ENCODE data around the gene CACNG7.

The CACNG7 gene

DNA sequence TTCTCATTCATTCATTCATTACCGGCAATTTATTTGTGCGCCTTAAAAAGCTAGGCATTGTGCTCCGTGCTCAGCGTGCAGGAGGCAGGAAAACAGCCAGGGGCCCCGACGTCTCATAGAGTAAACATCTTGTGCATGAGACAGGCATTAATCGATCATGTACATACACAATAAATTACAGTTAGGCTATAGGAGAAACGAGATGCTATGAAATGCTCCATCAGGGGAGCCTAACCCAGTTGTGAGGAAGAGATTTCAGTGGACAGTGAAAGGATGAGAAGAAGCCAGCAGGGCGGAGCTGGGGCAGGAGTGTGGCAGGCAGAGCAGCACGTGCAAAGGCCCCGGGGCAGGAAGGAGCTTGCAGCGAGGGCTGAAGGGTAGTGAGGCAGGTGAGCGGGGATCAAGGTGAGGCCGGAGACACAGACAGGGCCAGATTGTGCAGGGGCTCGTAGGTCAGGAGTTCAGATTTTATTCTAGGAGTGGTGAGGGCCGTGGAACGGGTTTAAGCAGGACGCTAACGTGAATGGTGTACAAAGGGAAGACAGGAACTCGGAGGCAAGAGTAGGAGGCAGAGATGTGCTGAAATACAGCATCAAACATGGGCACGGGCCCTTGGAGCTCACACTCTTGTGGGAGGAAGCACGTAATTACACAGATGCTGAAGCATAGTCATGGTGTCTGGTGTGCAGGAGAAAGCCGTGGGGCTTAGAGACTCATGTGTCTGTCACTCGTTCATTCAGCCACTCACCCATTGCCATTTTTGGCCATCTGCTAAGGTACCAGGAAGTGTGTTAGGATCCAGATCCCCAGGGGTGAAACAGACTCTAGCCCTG, 74.6 kb downstream of the CACNG7 start:
- no peak for DNase-seq

DNA sequence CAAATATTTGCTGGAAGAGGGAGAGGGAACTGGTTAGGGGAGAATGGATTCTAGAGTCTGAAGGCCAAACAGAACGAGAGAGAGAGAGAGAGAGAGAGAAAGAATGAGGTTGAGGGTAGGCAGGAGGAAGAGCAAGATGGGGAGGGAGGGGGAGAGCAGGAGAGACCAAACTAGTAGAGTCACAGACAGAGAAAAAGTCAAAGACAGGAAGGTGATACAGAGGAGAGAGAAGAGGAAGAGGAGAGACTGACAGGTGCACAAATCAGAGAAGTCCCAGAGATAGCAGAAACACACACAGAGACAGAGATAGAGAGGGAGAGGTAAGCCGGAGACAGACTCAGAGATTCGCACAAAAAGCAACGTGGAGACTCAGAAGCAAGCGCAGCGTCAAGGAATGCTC, 76.8 kb downstream of the CACNG7 start:
- DNase-seq: no peak

DNA sequence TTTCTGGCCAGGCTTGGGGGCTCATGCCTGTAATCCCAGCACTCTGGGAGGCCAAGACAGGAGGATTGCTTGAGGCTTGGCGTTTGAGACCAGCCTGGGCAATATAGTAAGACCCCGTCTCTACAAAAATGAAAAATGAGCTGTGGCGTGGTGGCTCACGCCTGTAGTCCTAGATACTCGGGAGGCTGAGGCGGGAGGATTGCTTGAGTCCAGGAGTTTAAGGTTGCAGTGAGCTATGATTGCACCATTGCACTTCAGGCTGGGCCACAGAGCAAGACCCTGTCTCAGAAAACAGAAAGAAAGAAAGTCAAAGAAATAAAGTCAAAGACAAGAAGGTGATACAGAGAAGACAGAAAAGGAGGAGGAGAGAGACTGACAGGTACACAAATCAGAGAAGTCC, 79.9 kb downstream of the CACNG7 start:
- no peak for DNase-seq

DNA sequence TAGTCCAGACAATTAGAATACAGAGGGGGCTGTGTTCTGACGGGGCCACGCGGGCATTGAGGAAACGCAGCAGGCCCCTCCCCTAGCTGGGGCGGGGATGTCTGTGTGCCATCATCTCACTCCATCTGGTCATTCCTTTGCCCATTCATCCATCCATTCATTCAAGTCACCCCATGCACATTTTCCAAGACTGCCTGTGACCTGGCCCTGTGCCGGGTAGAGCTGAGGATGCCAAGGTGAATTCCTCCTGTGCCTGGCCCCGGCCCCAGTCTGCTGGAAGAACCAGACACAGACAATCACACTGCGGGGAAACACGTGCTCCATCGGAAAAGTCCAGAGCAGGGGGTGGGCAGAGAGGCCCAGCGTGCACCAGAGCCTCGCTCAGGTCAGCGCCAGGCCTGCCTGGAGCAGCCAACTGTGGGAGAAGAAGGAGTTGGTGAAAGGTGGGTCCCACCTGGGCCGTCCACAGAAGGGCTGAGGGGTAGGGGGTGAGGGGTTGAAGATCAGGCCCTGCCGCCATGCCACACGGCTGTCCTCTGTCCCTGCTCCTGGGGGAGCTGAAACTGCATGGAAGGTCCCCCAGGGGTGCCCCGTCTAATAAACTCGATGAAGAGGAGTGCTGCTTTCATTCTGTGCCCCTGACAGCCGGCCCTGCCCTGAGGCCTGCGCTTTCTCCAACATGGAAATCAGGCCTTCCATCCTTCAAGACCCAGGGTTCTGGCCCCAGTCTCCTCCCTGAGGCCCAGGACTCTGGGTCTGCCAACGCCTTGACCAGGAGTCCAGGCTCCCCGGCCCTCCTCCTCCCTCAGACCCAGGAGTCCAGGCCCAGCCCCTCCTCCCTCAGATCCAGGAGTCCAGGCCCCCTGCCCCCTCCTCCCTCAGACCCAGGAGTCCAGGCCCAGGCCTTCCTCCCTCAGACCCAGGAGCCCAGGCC, 80.8 kb downstream of the CACNG7 start:
- no peak for DNase-seq

DNA sequence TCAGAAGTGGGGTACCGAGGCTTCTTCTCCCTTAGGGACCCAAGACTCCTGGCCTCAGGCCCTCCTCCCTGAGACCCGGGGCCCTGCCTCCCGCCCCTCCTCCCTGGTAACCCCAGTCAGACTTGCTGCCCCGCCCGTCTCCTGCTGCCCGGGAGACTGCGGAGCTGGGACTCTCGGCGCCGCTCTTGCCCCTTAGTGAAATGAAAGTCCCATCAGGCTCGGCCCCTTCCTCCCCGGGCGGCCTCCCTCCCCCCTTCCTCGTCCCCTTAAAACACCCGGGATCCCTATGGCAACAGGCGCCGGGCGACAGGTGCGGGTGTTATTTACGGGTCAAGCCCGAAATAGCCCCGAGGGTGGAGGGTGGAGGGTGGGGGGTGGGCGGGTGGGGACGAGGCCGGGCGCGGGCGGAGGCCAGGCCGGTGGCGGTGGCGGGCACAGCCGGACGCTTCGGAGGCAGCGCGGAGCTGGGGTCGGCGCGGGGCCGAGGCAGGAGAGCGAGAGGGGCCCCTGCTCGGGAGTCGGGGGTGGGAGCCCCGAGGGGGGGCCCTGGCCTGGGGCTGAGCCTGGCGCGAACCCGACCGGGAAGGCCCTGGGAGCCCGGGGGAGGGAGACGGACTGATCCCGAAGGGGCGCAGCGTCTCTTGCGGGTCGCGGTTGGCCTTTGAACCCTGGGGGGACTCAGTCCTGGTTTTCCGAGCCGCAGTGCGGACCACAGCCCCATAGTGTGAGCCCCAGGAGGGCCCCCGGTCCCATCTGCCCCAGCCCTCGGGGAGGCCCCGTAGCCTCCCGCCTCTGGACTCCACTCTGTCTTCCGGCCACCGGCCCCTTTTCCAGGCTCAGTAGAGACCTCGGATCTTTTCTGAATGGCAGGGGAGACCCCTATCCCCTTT, 82.4 kb downstream of the CACNG7 start, which contains the start of gene CACNG6:
Gene CACNG6, plus strand, starts transcription at position 414 of the 890 bp plus-strand sequence. CDS start 1,241 bp downstream, outside the sequence.
- no peak for DNase-seq

DNA sequence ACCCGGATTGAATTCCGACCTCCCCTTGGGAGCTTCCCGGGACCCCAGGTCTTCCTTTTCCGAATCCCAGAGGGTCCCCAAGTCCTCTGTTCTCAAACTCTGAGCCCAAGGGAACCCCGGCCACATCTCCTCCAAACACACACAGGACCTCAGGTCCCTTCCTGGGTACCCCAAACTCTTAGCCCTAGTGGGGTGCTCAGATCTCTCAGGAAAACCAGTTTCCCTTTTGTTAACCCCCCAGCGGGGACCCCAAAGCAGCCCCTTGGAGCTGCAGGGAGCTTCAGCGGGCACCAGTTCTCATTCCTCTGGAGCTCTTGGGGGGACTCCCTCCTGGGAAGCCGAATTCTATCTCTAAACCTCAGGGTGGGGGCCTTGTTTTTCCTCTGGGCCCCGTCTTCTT, 83.1 kb downstream of the CACNG7 start:
- DNase-seq: no peak

DNA sequence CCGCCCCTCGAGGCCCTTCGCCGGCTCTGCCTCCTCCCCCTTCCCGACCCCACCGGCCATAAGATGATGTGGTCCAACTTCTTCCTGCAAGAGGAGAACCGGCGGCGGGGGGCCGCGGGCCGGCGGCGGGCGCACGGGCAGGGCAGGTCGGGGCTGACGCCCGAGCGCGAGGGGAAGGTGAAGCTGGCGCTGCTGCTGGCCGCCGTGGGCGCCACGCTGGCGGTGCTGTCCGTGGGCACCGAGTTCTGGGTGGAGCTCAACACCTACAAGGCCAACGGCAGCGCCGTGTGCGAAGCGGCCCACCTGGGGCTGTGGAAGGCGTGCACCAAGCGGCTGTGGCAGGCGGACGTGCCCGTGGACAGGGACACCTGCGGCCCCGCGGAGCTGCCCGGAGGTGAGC, 83.7 kb downstream of the CACNG7 start:
- no peak for DNase-seq

DNA sequence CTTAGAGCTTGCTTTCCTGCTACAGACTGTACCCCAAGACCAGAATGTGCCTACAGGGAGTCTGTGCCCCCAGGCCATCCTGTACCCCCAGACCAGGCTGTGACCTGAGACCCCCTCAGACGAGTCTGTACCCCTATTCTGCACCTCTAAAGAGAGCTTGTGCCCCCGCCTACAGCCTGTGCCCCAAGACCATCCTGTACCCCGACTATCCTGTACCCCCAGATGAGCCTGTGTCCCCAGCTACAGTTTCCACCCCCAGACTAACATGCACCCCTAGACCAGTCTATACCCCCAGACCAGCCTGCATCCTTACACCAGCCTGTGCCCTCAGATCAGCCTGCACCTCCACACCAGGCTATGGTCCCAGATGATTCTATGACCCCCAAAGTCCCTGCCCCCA, 84.4 kb downstream of the CACNG7 start:
- no peak for DNase-seq

Measured in DMS153 (cell line).